NCI-H1436 (cell line): Measurements from ENCODE around the gene STIM1.

Source experiments
- DNase-seq: peaks from one replicate; lab custom pipeline; 2025; lab: John Stamatoyannopoulos, UW

Gene STIM1

DNA sequence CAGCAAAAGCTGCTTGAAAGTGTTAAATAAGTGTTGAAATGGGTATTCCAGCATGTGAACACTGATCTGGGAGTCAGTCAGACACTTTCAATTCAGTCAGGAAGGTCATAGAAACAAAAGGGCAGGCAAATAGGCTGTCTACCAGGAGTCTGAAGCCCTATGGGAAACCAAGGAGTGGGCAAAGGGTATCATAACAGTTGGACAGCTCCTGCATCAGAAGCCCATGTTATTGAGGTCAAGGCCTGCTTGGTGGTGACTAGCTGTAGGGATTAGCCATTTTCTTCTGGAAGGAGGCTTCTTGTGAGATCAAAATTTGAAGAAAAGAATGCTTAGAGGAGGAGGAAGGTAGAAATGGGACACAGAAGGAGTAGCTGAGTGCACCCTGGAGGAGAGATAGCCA, 97.3 kb downstream of the STIM1 start:
- DNase-seq = no peak

- no peak for DNase-seq
Observed at GRCh38 chr11:3953327-3953726, 97.9 kb downstream of the STIM1 start.

DNA sequence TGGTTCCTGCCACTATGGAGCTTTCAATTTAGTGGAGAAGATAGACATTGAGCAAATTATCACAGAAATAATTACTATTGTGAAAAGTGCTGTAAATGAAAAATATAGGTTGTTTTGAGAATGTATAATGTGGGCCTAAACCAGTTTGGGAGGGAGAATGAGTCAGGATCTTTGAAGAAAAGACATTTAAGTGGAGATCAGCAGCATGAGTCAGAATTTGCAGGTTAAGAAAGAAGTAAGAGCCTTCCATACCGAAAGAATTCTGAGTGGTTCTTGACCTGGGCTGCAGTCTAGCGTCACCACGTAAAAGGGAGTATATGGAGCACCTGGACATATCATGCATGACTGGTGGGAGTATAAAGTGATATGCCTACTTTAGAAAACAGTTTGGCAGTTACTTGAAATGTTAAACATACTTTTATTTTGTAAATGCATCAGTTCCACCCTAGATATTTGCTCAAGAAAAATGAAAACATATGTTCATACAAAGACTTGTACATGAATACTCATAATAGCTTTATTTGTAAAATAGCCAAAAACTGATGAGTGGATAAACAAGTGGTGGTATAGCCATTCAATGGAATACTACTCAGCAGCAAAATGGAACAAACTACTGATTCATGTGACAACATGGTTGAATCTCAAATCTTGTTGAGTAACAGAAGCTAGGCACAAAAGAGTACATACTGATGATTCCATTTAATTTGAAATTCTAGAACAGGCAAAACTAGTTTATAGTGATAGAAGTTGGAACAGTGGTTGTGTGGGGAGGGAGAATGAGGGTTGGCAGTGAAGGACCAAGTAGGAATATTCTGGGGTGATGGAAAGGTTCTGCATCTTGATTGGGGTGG, 99.2 kb downstream of the STIM1 start:
- DNase-seq = no peak

GRCh38 chr11:3955299-3955665, 99.8 kb downstream of the STIM1 start:
- no peak for DNase-seq

- DNase-seq = no peak
Observed at GRCh38 chr11:3956038-3956437, 100.6 kb downstream of the STIM1 start.

DNA sequence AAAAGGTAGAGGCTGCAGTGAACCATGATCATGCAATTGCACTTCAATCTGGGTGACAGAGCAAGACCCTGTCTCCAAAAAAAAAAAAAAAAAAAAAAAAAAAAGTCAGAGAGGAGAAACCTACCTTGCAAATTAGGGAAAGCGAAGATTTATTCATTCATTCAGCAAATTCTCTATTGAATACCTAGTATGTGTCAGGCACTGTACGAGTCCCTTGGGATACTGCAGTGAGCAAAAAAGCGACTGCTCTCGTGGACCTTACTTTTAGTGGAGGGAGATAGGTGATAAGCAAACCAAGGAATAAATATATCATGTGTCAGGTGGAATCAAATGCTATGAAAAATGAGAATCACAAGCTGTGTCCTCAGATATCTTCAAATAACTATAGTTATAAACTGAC, 101.3 kb downstream of the STIM1 start:
- no peak for DNase-seq

- DNase-seq = no peak
Observed at GRCh38 chr11:3957437-3957836, 102.0 kb downstream of the STIM1 start.

DNA sequence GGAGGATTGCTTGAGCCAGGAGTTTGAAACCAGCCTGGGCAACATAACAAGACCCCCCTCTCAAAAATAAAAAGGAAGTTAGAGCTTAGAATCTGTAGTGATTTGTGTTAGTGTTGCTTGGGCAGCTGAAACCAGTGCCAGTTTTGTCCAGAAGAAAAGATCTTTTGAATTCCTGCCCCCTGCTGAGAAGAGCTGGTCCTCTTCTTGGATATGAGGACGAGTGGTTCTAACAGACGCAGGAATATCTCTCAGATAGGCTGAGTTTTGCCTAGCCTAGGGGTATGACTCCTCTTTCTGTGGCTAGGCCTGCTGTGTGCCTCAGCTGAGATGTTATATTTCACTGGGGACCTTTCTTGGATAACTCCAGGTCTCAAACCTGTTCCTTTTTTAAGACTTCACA, 102.8 kb downstream of the STIM1 start:
- no peak for DNase-seq

GRCh38 chr11:3959015-3959902, 103.8 kb downstream of the STIM1 start:
- no peak for DNase-seq

DNA sequence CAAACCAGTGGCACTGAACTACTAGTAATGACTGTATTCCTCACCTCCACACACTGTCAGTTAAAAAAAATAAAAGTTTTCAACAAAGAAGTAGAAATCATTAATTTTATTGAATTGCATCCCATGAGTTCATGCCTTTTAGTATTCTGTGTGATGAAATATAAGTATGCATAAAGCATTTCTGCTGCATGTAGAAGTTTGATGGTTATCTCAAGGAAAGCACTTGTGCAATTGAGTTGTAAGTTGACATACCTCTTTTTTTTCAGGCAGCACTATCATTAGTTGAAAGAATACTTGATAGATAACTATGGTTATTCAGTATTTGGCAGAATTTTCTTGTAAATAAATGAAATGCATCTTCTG, 104.4 kb downstream of the STIM1 start:
- no peak for DNase-seq

GRCh38 chr11:3962406-3962840, 107.0 kb downstream of the STIM1 start:
- DNase-seq = no peak

DNA sequence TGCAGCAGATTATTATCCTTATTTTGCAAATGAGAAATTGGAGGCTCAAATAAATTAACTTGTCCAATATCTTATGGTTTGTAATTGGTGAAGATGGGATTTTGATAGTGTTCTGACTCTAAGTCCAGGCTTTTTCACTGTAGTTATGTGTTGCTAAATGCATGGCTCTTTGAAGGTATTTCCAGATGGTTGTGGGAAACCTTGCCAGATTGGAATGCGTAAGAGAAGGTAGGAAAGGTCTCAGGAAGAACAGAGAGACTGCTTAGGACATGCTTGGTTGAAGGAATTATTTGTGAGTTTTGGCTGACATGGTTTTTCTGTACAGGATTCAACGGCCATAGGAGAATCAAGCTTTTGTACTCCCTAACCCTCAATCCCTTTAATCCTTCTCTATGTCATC, 108.6 kb downstream of the STIM1 start:
- DNase-seq = no peak

- DNase-seq = no peak
Observed at GRCh38 chr11:3964935-3965604, 109.6 kb downstream of the STIM1 start.

DNA sequence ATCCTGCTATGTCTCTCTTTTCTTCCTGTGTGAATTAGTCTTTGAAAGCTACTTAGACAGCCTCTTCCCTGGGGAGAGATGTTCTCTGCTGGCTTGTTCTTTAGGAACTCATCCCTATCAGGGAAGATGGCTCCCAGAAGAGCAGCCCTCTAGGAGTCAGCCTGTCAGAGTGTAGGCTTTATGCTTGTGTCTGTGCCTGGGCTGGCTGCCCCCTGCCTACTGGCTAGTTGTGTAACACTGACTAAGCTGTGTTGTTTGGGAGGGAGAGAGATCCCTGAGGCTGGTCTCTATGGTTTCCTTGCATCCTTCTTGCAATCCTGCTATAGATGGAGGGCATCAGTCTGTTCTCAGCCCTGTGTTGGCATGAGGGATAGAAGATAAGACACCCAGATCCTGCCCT, 112.2 kb downstream of the STIM1 start:
- DNase-seq = no peak

DNA sequence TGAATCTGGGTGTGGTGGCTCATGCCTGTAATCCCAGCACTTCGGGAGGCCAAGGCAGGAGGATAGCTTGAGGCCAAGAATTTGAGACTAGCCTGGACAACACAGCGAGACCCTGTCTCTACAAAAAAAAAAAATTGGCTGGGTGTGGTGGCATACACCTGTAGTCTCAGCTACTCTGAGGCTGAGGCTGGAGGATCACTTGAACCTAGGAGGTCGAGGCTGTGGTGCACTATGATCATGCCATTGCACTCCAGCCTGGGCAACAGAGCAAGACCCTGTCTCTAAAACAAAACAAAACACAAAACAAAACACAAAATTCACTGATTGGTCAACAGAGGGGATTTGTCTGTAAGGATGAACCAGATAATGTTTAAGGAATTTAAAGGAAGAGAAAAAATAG, 113.7 kb downstream of the STIM1 start:
- no peak for DNase-seq

- DNase-seq = no peak
Observed at GRCh38 chr11:3969613-3970012, 114.1 kb downstream of the STIM1 start.

DNA sequence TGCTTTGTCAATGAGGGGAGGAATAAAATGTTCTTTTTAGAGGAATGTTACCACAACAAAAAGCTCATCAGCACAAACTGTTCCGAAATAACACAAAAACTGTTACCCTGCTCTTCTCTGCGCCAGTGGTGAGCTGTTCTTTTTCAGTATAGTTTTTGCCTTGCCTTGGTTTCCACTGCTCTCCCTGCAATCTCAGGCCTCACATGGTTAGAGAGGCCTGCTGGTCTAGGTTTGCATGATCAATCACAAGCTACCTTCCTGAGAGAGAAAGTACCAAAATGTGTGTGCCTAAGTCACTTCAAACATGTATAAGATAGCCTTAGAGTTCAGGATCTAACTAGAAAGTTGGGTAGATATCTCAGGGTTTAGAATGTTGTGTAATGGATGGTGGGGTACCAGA, 114.6 kb downstream of the STIM1 start:
- DNase-seq = no peak

DNA sequence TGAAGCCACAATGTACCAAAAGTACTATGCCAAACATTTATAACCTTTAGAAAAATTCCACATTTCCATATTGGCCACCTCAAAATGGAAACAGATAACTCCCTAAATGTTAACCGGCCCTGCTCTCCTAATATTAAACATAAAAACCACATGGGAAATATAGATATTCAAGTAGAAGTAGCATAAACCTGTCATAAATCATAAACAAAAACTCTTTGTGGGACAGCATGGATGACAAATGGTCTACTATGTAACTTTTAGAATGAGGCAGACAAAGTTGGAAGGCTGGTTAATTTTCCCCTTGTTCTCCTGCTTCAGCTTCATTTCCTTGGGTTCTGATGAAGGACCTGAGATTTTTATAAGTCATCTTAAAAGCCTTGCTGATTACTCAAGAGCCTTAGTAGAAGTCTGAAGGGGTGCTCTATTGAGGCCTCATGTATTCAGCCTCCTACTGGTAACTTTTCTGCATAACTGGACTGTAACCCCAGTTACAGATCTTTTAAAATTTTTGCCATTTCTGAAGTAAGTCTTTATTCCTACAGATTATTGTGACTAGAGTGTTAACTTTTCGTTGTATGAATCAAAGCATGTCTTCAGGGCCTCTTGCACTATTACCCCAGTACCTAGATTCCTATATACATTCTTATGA, 116.4 kb downstream of the STIM1 start:
- no peak for DNase-seq

DNA sequence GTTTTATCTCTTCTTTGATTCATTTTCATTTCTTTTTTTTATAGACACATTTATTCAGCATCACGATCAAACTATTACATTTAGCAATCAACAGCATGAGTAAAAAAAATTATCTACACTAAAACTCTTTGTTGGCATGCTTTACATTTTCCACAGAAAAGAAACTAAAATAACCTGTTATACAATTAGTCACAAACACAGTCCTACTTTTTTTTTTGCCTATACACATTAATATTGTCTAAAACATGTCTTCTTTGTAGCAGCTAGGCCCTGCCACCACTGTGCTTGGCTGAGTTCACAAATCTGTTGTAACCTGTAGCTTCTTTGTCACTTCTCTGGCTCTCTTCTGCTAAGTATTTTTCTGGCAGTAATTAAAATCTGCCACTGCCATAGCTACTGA, 117.0 kb downstream of the STIM1 start:
- no peak for DNase-seq

GRCh38 chr11:3977078-3977477, 121.6 kb downstream of the STIM1 start:
- no peak for DNase-seq

- DNase-seq = no peak
Observed at GRCh38 chr11:3981084-3981633, 125.7 kb downstream of the STIM1 start.

GRCh38 chr11:3982431-3982830, 127.0 kb downstream of the STIM1 start:
- DNase-seq = no peak
